ENCODE measurements around the gene CYP1B1.

- no peak for TF ChIP-seq CTCF (IDR thresholded peaks at IDR 0.05 in 2 of 3, conservative IDR thresholded peaks at IDR 0.05 in 1 of 3; ENCODE audit: borderline replicate concordance in 1 of 3, insufficient read depth in 1 of 3, low read depth in 2 of 3, low read length in 2 of 3)
- no peak for TF ChIP-seq ZNF274 (IDR thresholded peaks at IDR 0.05; ENCODE audit: low read depth, low read length)
- no peak for TF ChIP-seq POLR2A (IDR thresholded peaks at IDR 0.05; ENCODE audit: borderline replicate concordance, extremely low read depth, insufficient read depth, insufficient read length)
- TF ChIP-seq SP1 (IDR thresholded peaks at IDR 0.05; ENCODE audit: low read depth): no peak
- no peak for TF ChIP-seq CEBPB (IDR thresholded peaks at IDR 0.05; ENCODE audit: low read depth)
- TF ChIP-seq ATF3 (IDR thresholded peaks at IDR 0.05): no peak
Observed at GRCh38 chr2:38074058-38074763, 1.7 kb downstream of the CYP1B1 start.
